ENCODE data around the gene ABL1.

DNA sequence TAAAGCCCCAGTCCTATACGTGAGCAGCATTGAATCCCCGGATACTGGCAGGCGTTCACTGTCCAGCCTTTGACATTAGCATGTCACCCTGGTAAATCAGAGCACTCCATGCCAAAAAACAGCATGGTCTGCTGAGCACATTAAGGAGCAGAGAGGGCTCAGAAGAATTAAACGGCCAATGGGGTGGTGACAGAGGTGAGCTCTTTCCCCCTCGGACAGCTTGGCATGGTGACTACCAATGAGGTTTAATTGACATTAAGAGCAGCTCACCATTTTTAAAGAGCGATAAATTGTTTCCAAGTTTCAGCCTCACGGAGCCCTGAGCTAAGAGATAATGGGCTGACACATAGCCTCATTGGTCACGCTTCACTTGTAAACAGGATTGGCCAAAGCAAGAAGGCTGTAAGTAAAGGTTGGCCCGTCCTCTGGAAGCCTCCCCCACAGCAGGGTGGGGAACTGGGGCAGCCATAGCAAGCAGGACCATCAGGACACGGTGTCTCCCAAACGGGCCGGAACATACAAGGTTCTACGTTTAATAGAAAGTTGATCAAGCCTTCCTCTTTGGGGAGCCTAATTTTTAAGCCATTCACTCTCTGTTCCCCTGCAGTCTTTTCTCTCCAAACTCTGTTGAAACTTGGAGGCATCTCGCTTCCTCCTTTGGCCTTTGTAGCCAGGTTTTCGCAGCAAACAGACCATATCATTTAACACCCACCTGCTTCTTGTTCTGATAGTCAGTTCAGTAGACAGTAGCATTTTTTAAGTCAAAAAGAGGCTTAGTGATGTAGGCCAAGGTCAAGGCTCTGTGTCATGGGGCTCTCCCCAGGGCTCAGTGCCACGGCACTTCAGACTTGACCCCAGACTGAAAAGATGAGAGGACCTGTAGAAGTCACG is 35.7 kb downstream of the ABL1 start:
- TF ChIP-seq EP300 (IDR thresholded peaks at IDR 0.05) (no peak), CTCF (IDR thresholded peaks at IDR 0.05) (no peak)

All from sigmoid colon (tissue), 4 donors.